Hepatocyte (in vitro differentiated cells): ENCODE data around the gene TFR2. TPM values are rescaled to one million over a fixed set of nuclear protein-coding genes. Genes with fewer than 3 reads are reported as not detected.
A peak's percentile ranks its signal among the peaks of the same experiment; 100 is the strongest.

Experiments
- DNase-seq: peaks from one replicate; pipeline ENCODE4 v3.0.0-alpha.2; 2016; ENCODE audit warnings: low spot score
- H2AFZ ChIP-seq: fragments of 200-600 bp; sonication (generic); 2 replicates; pipeline ENCODE4 v1.6.0; 2016; ENCODE audit warnings: antibody characterized with exemption, mild to moderate bottlenecking
- H3K27ac ChIP-seq: fragments of 200-600 bp; sonication (generic); 2 replicates; pipeline ENCODE4 v1.5.1; 2016; ENCODE audit warnings: mild to moderate bottlenecking
- H3K27me3 ChIP-seq: fragments of 200-600 bp; sonication (generic); 2 replicates; pipeline ENCODE4 v1.6.1; 2016
- H3K36me3 ChIP-seq: fragments of 200-600 bp; sonication (generic); replicated peaks from 2 replicates; pipeline ENCODE4 v1.5.1; 2016; ENCODE audit warnings: low read depth; ENCODE audit not compliant: insufficient read depth
- H3K4me1 ChIP-seq: fragments of 200-600 bp; sonication (generic); 2 replicates; pipeline ENCODE4 v1.5.1; 2016; ENCODE audit warnings: mild to moderate bottlenecking, moderate library complexity; ENCODE audit not compliant: insufficient read depth
- H3K4me2 ChIP-seq: fragments of 200-600 bp; sonication (generic); 2 replicates; pipeline ENCODE4 v1.6.0; 2016
- H3K4me3 ChIP-seq: fragments of 200-600 bp; sonication (generic); 2 replicates; pipeline ENCODE4 v1.5.1; 2016; ENCODE audit warnings: mild to moderate bottlenecking
- H3K79me2 ChIP-seq: fragments of 200-600 bp; sonication (generic); 2 replicates; pipeline ENCODE4 v1.6.0; 2017; ENCODE audit warnings: mild to moderate bottlenecking
- H3K9me2 ChIP-seq: fragments of 200-600 bp; sonication (generic); replicated peaks from 2 replicates; pipeline ENCODE4 v1.6.0; 2017; ENCODE audit warnings: mild to moderate bottlenecking; ENCODE audit not compliant: insufficient read depth
- H3K9me3 ChIP-seq: fragments of 200-600 bp; sonication (generic); 2 replicates; pipeline ENCODE4 v1.5.1; 2016; ENCODE audit warnings: low read depth, mild to moderate bottlenecking
- H4K20me1 ChIP-seq: fragments of 200-600 bp; sonication (generic); 2 replicates; pipeline ENCODE4 v1.6.0; 2016; ENCODE audit warnings: mild to moderate bottlenecking; ENCODE audit not compliant: insufficient read depth, poor library complexity, severe bottlenecking
- EZH2 ChIP-seq: fragments of 200-600 bp; sonication (generic); IDR thresholded peaks from 2 replicates; pipeline ENCODE4 v1.6.1; 2016; ENCODE audit warnings: antibody characterized with exemption, mild to moderate bottlenecking, borderline replicate concordance
- EZH2phosphoT487 ChIP-seq: fragments of 200-600 bp; sonication (generic); IDR thresholded peaks from one replicate; pipeline ENCODE4 v1.6.1; 2018; ENCODE audit warnings: antibody characterized with exemption, mild to moderate bottlenecking, low read depth, moderate library complexity; ENCODE audit not compliant: unreplicated experiment, severe bottlenecking
- WGBS: methylation state at CpG from one replicate; pipeline ENCODE4 v1.1.6; 2016; ENCODE audit warnings: low lambda C conversion rate; ENCODE audit errors: missing lambda C conversion rate; 5-methylcytosine and 5-hydroxymethylcytosine counted together
- polyA plus RNA-seq: library from polyadenylated mRNA; unstranded; fragments of >200 nt; fragmentation: Nextera tagmentation; extraction: Ambion mirVana; gene quantifications from 2 replicates; pipeline ENCODE4 v1.2.1, GENCODE V29; 2016
- total RNA-seq: library from RNA; depleted of rRNA; stranded (reverse); fragments of >200 nt; gene quantifications from 2 replicates; pipeline ENCODE4 v1.2.3, GENCODE V29; 2014
- TF ChIP-seq, protein P1 (sequence below): fragments of 200-600 bp; sonication (generic); IDR thresholded peaks from 2 replicates; pipeline ENCODE4 v1.5.1; 2016; ENCODE audit warnings: antibody characterized with exemption, mild to moderate bottlenecking; ENCODE audit not compliant: poor library complexity

The TFR2 gene
- total and polyA plus RNA-seq, 2 experiments from 2014 or later = 13.5 to 16.8 TPM

- H3K9me2 ChIP-seq = no peaks in the 10 kb centered on the region
- peak overlapping the region; percentile 88 for H2AFZ ChIP-seq
- TF ChIP-seq EZH2phosphoT487 = no peak
- TF ChIP-seq, protein P1, sequence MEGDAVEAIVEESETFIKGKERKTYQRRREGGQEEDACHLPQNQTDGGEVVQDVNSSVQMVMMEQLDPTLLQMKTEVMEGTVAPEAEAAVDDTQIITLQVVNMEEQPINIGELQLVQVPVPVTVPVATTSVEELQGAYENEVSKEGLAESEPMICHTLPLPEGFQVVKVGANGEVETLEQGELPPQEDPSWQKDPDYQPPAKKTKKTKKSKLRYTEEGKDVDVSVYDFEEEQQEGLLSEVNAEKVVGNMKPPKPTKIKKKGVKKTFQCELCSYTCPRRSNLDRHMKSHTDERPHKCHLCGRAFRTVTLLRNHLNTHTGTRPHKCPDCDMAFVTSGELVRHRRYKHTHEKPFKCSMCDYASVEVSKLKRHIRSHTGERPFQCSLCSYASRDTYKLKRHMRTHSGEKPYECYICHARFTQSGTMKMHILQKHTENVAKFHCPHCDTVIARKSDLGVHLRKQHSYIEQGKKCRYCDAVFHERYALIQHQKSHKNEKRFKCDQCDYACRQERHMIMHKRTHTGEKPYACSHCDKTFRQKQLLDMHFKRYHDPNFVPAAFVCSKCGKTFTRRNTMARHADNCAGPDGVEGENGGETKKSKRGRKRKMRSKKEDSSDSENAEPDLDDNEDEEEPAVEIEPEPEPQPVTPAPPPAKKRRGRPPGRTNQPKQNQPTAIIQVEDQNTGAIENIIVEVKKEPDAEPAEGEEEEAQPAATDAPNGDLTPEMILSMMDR = peak; percentile 50
- H3K4me1 ChIP-seq = peaks cover 15% of the 10 kb centered on the region
- H4K20me1 ChIP-seq = no peaks in the 10 kb centered on the region
- peak overlapping the region; percentile 68 for H3K4me3 ChIP-seq
- WGBS = 3% methylated on average over 25 of the region's 70 CpGs
- no peaks in the 10 kb centered on the region for H3K9me3 ChIP-seq
- H3K36me3 ChIP-seq = no peaks in the 10 kb centered on the region
- DNase-seq = peak; percentile 87
- peak overlapping the region; percentile 100 for H3K4me2 ChIP-seq
- peaks cover 3% of the 10 kb centered on the region for H3K79me2 ChIP-seq
- H3K27ac ChIP-seq = peak overlapping the region; percentile 93
- no peaks in the 10 kb centered on the region for H3K27me3 ChIP-seq
Measured at GRCh38 chr7:100604028-100604975, 37.0 kb downstream of the TFR2 start.

- WGBS = 11% methylated on average over 10 of the region's 10 CpGs
Measured at GRCh38 chr7:100603726-100604027, 37.7 kb downstream of the TFR2 start.

DNA sequence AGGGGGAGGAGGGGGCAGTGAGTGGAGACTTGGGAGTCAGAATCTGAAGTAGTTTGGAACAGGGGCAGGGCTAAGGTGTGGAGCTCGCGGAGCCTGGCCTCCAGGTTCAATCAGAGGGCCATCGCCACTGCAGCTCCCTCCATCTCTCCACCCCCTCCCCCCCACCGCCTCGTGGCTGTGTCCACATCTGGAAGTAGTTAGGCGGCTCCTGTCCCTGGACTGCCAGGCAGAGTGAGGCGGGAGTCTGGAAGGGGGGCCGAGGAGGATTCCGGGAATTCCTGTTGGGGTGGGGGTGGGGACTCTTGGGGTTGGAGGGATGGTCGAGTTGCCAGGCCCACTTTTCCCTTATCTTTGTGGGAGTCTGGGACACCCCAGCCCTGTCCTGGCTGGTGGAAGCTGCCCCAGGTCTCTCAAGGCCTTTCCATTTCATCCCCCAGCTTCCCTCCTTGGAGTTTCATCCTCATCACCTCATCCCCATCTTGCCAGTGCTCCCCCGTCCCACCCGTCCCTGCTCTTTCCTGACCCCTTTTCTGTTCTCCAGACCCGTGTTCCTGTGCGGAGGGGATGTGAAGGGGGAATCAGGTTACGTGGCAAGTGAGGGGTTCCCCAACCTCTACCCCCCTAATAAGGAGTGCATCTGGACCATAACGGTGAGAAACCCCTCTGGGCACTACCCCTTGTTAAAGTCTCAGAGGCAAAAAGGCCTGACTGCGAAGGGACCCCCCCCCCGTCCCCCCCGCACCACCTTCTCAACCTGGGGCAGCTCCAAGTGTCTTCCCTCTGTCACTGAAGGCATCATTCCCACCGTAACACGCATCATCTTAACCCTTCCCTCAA, 38.2 kb downstream of the TFR2 start:
- H3K27ac ChIP-seq = peak overlapping the region; percentile 93
- DNase-seq = peak; percentile 86

More at GRCh38 chr7:100603726-100604027, 37.7 kb downstream of the TFR2 start:
- Histone ChIP-seq H3K36me3 (no peaks in the 10 kb centered on the region), H3K79me2 (peaks cover 3% of the 10 kb centered on the region), H3K9me3 (no peaks in the 10 kb centered on the region), H3K4me2 (peak overlapping the region; percentile 100), H3K27me3 (no peaks in the 10 kb centered on the region), H4K20me1 (no peaks in the 10 kb centered on the region), H3K4me1 (peaks cover 15% of the 10 kb centered on the region), H3K27ac (peak overlapping the region; percentile 93), H3K9me2 (no peaks in the 10 kb centered on the region), H2AFZ (peak overlapping the region; percentile 88), H3K4me3 (peak overlapping the region; percentile 45)
- TF ChIP-seq EZH2 (no peak), EZH2phosphoT487 (no peak)
- TF ChIP-seq, protein P1 = no peak
- DNase-seq = no peak

More for the DNA sequence above, 38.2 kb downstream of the TFR2 start:
- Histone ChIP-seq H3K4me2 (peak overlapping the region; percentile 100), H2AFZ (peak overlapping the region; percentile 88), H3K36me3 (no peaks in the 10 kb centered on the region), H3K9me3 (no peaks in the 10 kb centered on the region), H4K20me1 (no peaks in the 10 kb centered on the region), H3K9me2 (no peaks in the 10 kb centered on the region), H3K79me2 (peaks cover 3% of the 10 kb centered on the region), H3K4me3 (peak overlapping the region; percentile 45), H3K4me1 (peaks cover 15% of the 10 kb centered on the region), H3K27me3 (no peaks in the 10 kb centered on the region)
- WGBS = 30% methylated on average over 16 of the region's 21 CpGs
- TF ChIP-seq, protein P1 = no peak
- TF ChIP-seq EZH2 (no peak), EZH2phosphoT487 (no peak)
